ENCODE measurements around the gene RAD23A.
A peak's percentile ranks its signal among the peaks of the same experiment; 100 is the strongest.
"Not testable (repeated sequence)": the region's sequence is repeated elsewhere in the genome, so short reads cannot be mapped to it uniquely, and the experiment has no call there.

Gene RAD23A

GRCh38 chr19:12938779-12939601 is 6.7 kb upstream of the RAD23A start:
- peak; percentile 59 for DNase-seq

- no peak for DNase-seq
These were observed 5.7 kb upstream of the RAD23A start for GRCh38 chr19:12939975-12940423.

GRCh38 chr19:12940897-12941296 is 4.8 kb upstream of the RAD23A start:
- DNase-seq: no peak

- DNase-seq: no peak
These were observed 2.1 kb upstream of the RAD23A start for GRCh38 chr19:12943437-12944044.

- no peak for DNase-seq
These were observed 1.5 kb upstream of the RAD23A start for GRCh38 chr19:12944104-12944674.

- peak; percentile 73 for DNase-seq
These were observed 545 bp downstream of the RAD23A start for GRCh38 chr19:12946092-12946721.

- no peak for DNase-seq
These were observed 1.3 kb downstream of the RAD23A start for GRCh38 chr19:12946731-12947496.

GRCh38 chr19:12947702-12948611 is 2.3 kb downstream of the RAD23A start:
- no peak for DNase-seq

GRCh38 chr19:12948612-12949362 is 3.1 kb downstream of the RAD23A start:
- DNase-seq: no peak

GRCh38 chr19:12949363-12950283 is 4.0 kb downstream of the RAD23A start:
- no peak for DNase-seq

- not testable (repeated sequence) for DNase-seq
These were observed 6.4 kb downstream of the RAD23A start for GRCh38 chr19:12952050-12952449.

- DNase-seq: no peak
These were observed 7.0 kb downstream of the RAD23A start for GRCh38 chr19:12952488-12953137.

GRCh38 chr19:12953138-12953798 is 7.6 kb downstream of the RAD23A start:
- DNase-seq: no peak

GRCh38 chr19:12953799-12954611 is 8.3 kb downstream of the RAD23A start:
- DNase-seq: no peak

GRCh38 chr19:12954612-12954962 is 8.9 kb downstream of the RAD23A start:
- no peak for DNase-seq

- not testable (repeated sequence) for DNase-seq
These were observed 9.9 kb downstream of the RAD23A start for GRCh38 chr19:12955575-12955974.

- no peak for DNase-seq
These were observed 10.3 kb downstream of the RAD23A start for GRCh38 chr19:12955996-12956395.
